HL-60/S4 treated with retinoic acid at 250 ng/mL for 4 days and 3 days (cell line): ENCODE measurements around the gene C2CD2L.
"Not testable (repeated sequence)": the region's sequence is repeated elsewhere in the genome, so short reads cannot be mapped to it uniquely, and the experiment has no call there.

Experiments used
- in situ Hi-C: fragments of 300-500 bp; cut with MboI; formaldehyde crosslinking; loops from 2 replicates; pipeline ENCODE4 v1.7.0; 2022; ENCODE audit warnings: low sequenced_read_pairs

Gene C2CD2L

DNA sequence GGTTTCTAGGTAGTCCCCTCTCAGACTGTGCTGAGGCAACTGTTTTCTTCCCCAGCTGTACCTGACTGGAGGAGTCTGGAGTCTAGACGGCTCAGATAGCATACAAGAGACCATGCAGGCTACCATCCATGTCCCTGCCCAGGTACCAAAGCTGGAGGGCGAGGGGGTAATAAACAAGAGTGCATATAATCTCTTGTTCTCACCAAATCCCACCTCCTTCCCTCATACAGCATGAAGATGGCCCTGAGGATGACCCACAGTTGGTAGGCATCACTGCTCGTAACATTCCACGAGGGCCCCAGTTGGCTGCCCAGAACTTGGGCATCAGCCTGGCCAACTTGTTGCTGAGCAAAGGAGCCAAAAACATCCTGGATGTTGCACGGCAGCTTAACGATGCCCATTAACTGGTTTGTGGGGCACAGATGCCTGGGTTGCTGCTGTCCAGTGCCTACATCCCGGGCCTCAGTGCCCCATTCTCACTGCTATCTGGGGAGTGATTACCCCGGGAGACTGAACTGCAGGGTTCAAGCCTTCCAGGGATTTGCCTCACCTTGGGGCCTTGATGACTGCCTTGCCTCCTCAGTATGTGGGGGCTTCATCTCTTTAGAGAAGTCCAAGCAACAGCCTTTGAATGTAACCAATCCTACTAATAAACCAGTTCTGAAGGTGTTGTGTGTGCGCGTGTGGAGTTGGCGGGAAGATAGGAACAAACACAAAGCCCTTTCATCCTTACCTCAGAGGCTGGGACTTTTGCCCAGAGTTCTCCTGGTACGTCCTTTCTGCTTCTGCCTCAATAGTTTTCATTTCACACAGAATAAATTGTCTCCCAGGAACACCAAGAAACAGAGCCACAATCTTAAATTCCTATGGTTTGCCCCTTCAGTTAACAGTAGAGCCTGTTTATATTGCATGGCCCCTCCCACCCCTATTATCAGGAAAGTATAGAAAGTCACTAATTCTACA is 14.0 kb upstream of the C2CD2L start:
- in situ Hi-C loops, result no loop called here

- in situ Hi-C loops, result no loop called here
These were observed 13.0 kb upstream of the C2CD2L start for GRCh38 chr11:119093942-119094815.

GRCh38 chr11:119094816-119095065 is 12.4 kb upstream of the C2CD2L start:
- in situ Hi-C loops, result no loop called here

DNA sequence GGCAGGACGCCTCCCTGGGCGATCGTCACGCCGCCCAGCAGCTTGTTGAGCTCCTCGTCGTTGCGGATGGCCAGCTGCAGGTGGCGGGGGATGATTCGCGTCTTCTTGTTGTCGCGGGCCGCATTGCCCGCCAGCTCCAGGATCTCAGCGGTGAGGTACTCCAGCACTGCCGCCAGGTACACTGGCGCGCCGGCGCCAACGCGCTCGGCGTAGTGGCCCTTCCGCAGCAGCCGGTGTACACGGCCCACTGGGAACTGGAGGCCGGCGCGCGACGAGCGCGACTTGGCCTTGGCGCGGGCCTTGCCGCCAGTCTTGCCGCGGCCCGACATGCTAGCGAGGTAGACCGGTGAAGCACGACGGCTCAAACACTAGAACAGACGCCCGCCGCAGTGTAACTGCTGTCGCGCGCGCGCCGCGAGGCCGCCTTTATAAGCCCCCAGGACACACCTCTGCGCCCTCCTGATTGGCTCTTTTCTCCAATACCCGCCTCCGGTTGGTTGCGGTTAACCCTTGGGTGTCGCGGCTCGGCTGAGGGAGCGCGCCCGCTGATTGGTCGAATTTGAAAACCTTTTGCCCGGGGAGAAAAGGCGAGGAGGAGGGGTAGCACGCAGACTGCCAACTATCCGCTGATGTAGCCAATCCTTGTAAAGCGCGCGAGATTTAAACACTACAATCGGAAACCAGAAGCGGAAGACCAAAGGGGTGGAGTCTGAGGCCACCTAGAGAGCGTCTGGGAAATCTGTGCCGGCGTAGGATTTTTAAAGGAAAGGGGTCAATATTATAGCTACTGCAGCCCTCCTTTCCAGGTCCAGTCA is 11.9 kb upstream of the C2CD2L start:
- in situ Hi-C loops, result no loop called here

GRCh38 chr11:119099711-119100110 is 7.4 kb upstream of the C2CD2L start:
- in situ Hi-C loops, result no loop called here

GRCh38 chr11:119100246-119100970 is 6.7 kb upstream of the C2CD2L start:
- in situ Hi-C loops, result no loop called here

GRCh38 chr11:119100994-119101758 is 6.0 kb upstream of the C2CD2L start:
- in situ Hi-C loops, result no loop called here

DNA sequence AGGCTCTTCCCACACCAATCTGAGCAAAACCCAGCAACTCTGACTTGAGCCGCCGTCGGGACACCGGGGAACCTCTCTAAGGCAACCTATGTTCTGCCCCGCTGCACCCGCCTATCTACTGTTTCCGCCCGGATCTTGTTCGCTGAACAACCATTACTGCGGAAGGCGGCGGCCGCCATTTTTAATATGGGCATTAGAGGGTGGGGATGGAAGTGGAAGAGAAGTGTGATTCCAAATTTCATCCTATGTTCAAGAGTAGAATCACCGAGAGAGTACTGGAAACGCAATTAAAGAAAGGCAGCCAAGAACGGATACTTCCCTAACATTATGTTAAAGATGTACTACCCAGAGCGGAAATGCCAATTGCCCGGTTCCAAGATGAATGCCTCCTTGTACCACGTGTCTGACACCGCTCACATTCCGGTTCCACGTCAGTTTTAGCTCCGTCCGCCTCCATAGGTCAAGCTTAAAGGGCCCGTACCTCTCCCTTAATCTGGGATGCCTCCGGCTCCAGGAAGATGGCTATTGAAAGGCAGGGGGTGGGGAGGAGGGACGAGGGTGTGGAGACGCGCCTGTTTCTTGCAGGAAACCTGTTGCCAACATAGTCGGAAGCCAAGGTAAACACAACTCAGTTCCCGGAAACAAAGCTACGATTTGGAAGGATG is 5.3 kb upstream of the C2CD2L start, which contains the start of gene DPAGT1:
DPAGT1 (minus strand) TSS at position 95 of the 665 bp plus-strand sequence. CDS start 198 bp downstream, outside the sequence.
- in situ Hi-C loops, result no loop called here

DNA sequence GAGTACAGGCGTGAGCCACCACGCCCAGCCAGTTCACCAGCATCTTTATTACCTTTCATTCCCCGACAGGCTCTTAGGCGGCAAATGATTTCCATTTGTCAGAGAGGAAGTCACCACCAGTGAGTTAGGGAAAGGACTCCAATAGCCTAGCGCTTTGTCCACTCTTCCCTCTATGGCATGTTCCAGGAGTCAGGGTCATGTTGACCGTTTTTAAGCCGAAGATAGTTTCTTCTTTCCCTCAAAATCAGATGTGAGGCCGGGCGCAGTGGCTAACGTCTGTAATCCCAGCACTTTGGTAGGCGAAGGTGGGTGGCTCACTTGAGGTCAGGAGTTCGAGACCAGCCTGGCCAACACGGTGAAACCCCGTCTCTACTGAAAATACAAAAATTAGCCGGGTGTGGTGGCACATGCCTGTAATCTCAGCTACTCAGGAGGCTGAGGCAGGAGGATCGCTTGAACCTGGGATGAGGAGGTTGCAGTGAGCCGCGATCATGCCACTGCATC is 3.9 kb upstream of the C2CD2L start:
- in situ Hi-C loops, result not testable (repeated sequence)

- in situ Hi-C loops, result no loop called here
These were observed 3.4 kb upstream of the C2CD2L start for GRCh38 chr11:119103793-119104192.

DNA sequence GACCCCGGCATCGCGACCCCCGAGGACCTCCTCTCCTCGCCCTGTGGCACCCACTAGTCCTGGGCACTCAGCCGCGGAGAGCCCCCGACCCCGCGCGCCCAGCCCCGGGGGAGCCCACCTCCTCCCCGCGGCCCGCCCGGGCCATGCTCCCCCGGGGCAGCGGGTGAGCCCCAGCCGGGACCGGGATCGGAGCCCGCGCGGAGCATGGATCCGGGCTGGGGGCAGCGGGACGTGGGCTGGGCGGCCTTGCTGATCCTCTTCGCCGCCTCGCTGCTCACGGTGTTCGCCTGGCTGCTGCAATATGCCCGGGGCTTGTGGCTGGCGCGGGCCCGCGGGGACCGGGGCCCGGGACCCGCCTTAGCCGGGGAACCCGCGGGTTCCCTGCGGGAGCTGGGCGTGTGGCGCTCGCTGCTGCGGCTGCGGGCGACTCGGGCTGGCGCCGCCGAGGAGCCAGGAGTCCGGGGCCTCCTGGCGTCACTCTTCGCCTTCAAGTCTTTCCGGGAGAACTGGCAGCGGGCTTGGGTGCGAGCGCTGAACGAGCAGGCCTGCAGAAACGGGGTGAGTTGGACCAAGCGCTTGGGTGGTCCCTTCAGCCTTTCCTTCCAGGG is 498 bp downstream of the C2CD2L start:
- in situ Hi-C loops, result no loop called here

GRCh38 chr11:119108146-119108856 is 1.2 kb downstream of the C2CD2L start:
- in situ Hi-C loops, result no loop called here

DNA sequence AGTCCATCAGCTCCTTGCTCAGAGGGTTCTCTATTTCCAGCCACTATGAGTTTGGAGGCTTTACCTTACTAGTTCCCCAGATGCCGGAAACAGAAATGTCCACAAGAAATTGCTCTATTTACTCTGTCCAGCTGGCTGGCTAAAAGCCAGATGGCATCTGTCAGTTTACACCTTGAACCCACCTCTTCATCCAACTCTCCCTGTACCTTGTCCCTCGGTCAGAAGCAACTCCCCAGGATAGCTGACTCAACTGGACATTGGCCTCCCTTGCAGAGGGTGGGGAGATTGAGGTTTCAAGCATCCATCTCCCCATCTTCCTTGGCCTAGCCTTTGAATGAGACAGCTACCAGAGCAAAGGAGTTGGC is 1.7 kb downstream of the C2CD2L start:
- in situ Hi-C loops, result no loop called here

DNA sequence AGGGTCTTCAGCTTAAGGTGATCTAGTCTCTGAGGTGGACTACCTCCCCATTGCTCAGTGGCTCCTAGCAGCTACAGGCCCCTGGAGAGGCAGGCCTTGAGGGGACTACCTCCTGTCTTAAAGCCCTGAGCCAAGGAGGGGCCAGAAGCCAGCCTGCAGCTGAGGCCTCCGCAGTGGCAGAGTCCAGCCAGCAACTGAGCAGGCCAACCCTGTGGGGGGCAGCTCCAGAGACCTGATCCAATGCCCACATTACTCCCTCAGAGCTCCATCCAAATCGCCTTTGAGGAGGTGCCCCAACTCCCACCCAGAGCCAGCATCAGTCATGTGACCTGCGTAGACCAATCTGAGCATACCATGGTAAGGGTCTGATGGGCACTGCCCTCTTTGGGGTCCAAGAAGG is 2.7 kb downstream of the C2CD2L start:
- in situ Hi-C loops, result no loop called here

DNA sequence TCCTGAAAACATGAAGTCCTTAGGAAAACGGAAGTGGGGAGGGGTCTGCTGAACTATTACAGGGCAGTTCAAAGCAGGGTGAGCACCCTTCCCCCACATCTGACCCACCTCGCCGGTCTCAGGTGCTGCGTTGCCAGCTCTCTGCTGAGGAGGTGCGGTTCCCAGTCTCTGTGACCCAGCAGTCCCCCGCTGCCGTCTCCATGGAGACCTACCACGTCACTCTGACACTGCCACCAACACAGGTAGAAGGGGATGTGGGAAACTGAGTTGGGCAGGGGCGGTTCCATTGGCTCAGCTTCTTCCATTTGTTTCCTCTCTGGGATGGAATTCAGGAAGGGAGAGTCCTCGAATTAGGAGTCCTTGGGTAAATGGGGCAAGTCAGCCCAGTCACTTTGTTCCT is 3.3 kb downstream of the C2CD2L start:
- in situ Hi-C loops, result no loop called here

GRCh38 chr11:119111361-119111925 is 4.3 kb downstream of the C2CD2L start:
- in situ Hi-C loops, result no loop called here

GRCh38 chr11:119112314-119113020 is 5.3 kb downstream of the C2CD2L start:
- in situ Hi-C loops, result no loop called here
